GM12878 (cell line): Measurements from ENCODE around the gene LRCH3. TPM values are rescaled to one million over a fixed set of nuclear protein-coding genes. Genes with fewer than 3 reads are reported as not detected.

Experiments used
- ATAC-seq: fragments of 200-7000 bp; cut with Tn5 transposase; 3 replicates; pipeline ENCODE4 v1.9.1; 2020; ENCODE audit warnings: mild to moderate bottlenecking, moderate library complexity
- BruUV-seq: library from RNA; stranded (reverse); fragments of 400-500 nt; replicated peaks from 2 replicates; lab custom pipeline; 2021; lab: Mats Ljungman, UMichigan
- CTCF ChIA-PET: fragments of 300-600 bp; sonication (Branson Sonifier 250); formaldehyde crosslinking; extraction: SDS; loops from one replicate; lab custom pipeline; 2021; ENCODE audit warnings: inconsistent platforms; lab: Yijun Ruan, JAX
- POLR2A ChIA-PET: fragments of 350-600 bp; formaldehyde crosslinking; extraction: SDS; loops from one replicate; lab custom pipeline; 2021; ENCODE audit warnings: inconsistent platforms; lab: Charles Lee
- RAD21 ChIA-PET: fragments of 300-600 bp; sonication (Branson Sonifier 250); formaldehyde crosslinking; loops from one replicate; lab custom pipeline; 2023; ENCODE audit warnings: antibody characterized with exemption; ENCODE audit not compliant: unreplicated experiment; lab: Charles Lee
- SMC1A ChIA-PET: fragments of 300-600 bp; sonication (Branson Sonifier 250); formaldehyde crosslinking; loops from one replicate; lab custom pipeline; 2023; ENCODE audit not compliant: unreplicated experiment, uncharacterized antibody; lab: Charles Lee
- DNase-seq: peaks from one replicate; pipeline ENCODE4 v3.0.0-alpha.2; 2011; ENCODE audit warnings: low read depth, low spot score
- FAIRE-seq: peaks from 3 replicates; lab custom pipeline; 2011; peaks lifted over from hg19 to GRCh38; lab: Jason Lieb, UNC
- H2AFZ ChIP-seq: 2 replicates; pipeline ENCODE4 v1.6.0; 2011; ENCODE audit warnings: low read depth, low read length, control low read depth; ENCODE audit not compliant: control insufficient read depth
- H3K27ac ChIP-seq: 2 replicates; pipeline ENCODE4 v1.5.1; 2011; ENCODE audit warnings: control low read depth; ENCODE audit not compliant: control insufficient read depth, insufficient read depth
- H3K27me3 ChIP-seq, 2 experiments: replicated peaks in 1 of 2; 2 replicates each; pipeline versions ENCODE4 v1.6.0 to v1.6.1; 2011; ENCODE audit warnings: low read length in 1 of 2; ENCODE audit not compliant: control insufficient read depth in 2 of 2, insufficient read depth in 2 of 2
- H3K36me3 ChIP-seq, 2 experiments: 2 replicates each; pipeline ENCODE4 v1.5.1; 2011; ENCODE audit warnings: low read length in 1 of 2; ENCODE audit not compliant: control insufficient read depth in 2 of 2, insufficient read depth in 2 of 2
- H3K4me1 ChIP-seq: 2 replicates; pipeline ENCODE4 v1.6.1; 2011; ENCODE audit warnings: mild to moderate bottlenecking, low read length, moderate library complexity, mixed read lengths; ENCODE audit not compliant: control insufficient read depth, insufficient read depth
- H3K4me2 ChIP-seq: 2 replicates; pipeline ENCODE4 v1.6.0; 2011; ENCODE audit warnings: control low read depth; ENCODE audit not compliant: control insufficient read depth, insufficient read depth
- H3K4me3 ChIP-seq: fragments of 200-600 bp; sonication (generic); 2 replicates; pipeline ENCODE4 v1.5.1; 2016
- H3K79me2 ChIP-seq: 2 replicates; pipeline ENCODE4 v1.6.0; 2011; ENCODE audit warnings: low read length; ENCODE audit not compliant: control insufficient read depth, insufficient read depth
- H3K9ac ChIP-seq: 2 replicates; pipeline ENCODE4 v1.8.0; 2011; ENCODE audit warnings: low read length, control low read depth, mixed read lengths; ENCODE audit not compliant: control insufficient read depth, insufficient read depth
- H3K9me3 ChIP-seq: replicated peaks from 3 replicates; pipeline ENCODE4 v1.5.1; 2011; ENCODE audit warnings: mild to moderate bottlenecking, low read length; ENCODE audit not compliant: control insufficient read depth, insufficient read depth
- H4K20me1 ChIP-seq: 2 replicates; pipeline ENCODE4 v1.6.0; 2011; ENCODE audit not compliant: control insufficient read depth, insufficient read depth
- BCLAF1 ChIP-seq: fragments of 450-650 bp; IDR thresholded peaks from 2 replicates; pipeline ENCODE4 v1.6.1; 2017; ENCODE audit warnings: antibody characterized with exemption, mild to moderate bottlenecking, moderate library complexity
- EP300 ChIP-seq, 2 experiments: fragments of 150-350 bp in 1 of 2; IDR thresholded peaks; 2 replicates each; pipeline ENCODE4 v1.6.1; 2011 to 2012; ENCODE audit warnings: low read depth in 2 of 2, low read length in 2 of 2, borderline replicate concordance in 1 of 2, improper control_type of control experiment in 1 of 2, inconsistent platforms in 1 of 2; ENCODE audit not compliant: control insufficient read depth in 1 of 2
- HDGF ChIP-seq: fragments of 450-650 bp; IDR thresholded peaks from 2 replicates; pipeline ENCODE4 v1.6.1; 2016; ENCODE audit warnings: antibody characterized with exemption
- SMAD5 ChIP-seq: IDR thresholded peaks from 2 replicates; pipeline ENCODE4 v1.6.1; 2016; ENCODE audit warnings: antibody characterized with exemption, low read depth
- SMARCA5 ChIP-seq: fragments of 450-650 bp; IDR thresholded peaks from 2 replicates; pipeline ENCODE4 v1.6.1; 2017; ENCODE audit warnings: mild to moderate bottlenecking
- SREBF2 ChIP-seq: IDR thresholded peaks from 2 replicates; pipeline ENCODE4 v1.6.1; 2012; ENCODE audit warnings: mild to moderate bottlenecking, low read length
- TBL1XR1 ChIP-seq: IDR thresholded peaks from 2 replicates; pipeline ENCODE4 v1.6.1; 2012; ENCODE audit warnings: low read depth, low read length, improper control_type of control experiment
- WGBS: methylation state at CpG from one replicate; pipeline ENCODE4 v1.1.6; 2016; ENCODE audit warnings: low lambda C conversion rate; ENCODE audit not compliant: insufficient replicate concordance, insufficient coverage; ENCODE audit errors: missing lambda C conversion rate; 5-methylcytosine and 5-hydroxymethylcytosine counted together
- in situ Hi-C: fragments of 300-500 bp; cut with MboI; formaldehyde crosslinking; loops from 9 replicates; pipeline ENCODE4 v1.14.3; 2018; ENCODE audit warnings: mixed read lengths
- intact Hi-C: fragments of 100-400 bp; cut with micrococcal nuclease; formaldehyde crosslinking; loops from one replicate; pipeline ENCODE4 v1.14.2; 2022; ENCODE audit not compliant: unreplicated experiment
- polyA plus RNA-seq, 11 experiments: library from polyadenylated mRNA; depleted of rRNA in 4 of 11; unstranded in 6 of 11; stranded (reverse) in 5 of 11; fragments of >200 nt; fragmentation: Nextera tagmentation in 4 of 11; fragmentation: Illumina TruSeq in 1 of 11; extraction: Ambion mirVana in 4 of 11; extraction: Trizol in 1 of 11; gene quantifications; 1 replicate in 1 of 11; 2 replicates in 10 of 11; pipeline versions ENCODE4 v1.2.1 to v1.2.3, GENCODE V29; 2011 to 2016; ENCODE audit warnings: inconsistent platforms in 2 of 11, missing spikeins in 2 of 11, low read depth in 1 of 11
- total RNA-seq, 4 experiments: library from RNA; depleted of rRNA in 3 of 4; stranded (reverse); fragments of >200 nt in 3 of 4; fragmentation: Illumina TruSeq in 1 of 4; extraction: Trizol in 1 of 4; gene quantifications; 2 replicates each; pipeline versions ENCODE4 v1.2.1 to v1.2.3, GENCODE V29; 2013 to 2021

Gene LRCH3
- total and polyA plus RNA-seq, 10 of the 15 experiments (the other 5 are each of a cell fraction or from before 2014, with no cell fraction given): 3.9 to 136 (median 40.6) TPM

- CTCF ChIA-PET: interaction anchor here (0.6 kb wide), 1 partner anchor 9 kb away, joined by 3 read pairs; no protein-coding TSS in a partner anchor
- no peaks in the 10 kb centered on the region for H3K9me3 ChIP-seq
- BruUV-seq: no TSS peak
- no peak overlapping the region for H3K4me3 ChIP-seq
- FAIRE-seq: no peak
- no peak overlapping the region for H3K4me2 ChIP-seq
- H4K20me1 ChIP-seq: no peaks in the 10 kb centered on the region
- TF ChIP-seq SMAD5: no peak
- TF ChIP-seq EP300 (IDR thresholded peaks at IDR 0.05; ENCODE audit: borderline replicate concordance in 1 of 2, control insufficient read depth in 1 of 2, low read depth in 2 of 2, low read length in 2 of 2): no peak
- no peak for TF ChIP-seq TBL1XR1
- TF ChIP-seq SMARCA5: no peak
- TF ChIP-seq BCLAF1: no peak
- no peak for TF ChIP-seq HDGF
- TF ChIP-seq SREBF2: no peak
- H2AFZ ChIP-seq: no peak overlapping the region
- POLR2A ChIA-PET: no interaction called here
- no peak overlapping the region for H3K27ac ChIP-seq
- SMC1A ChIA-PET: interaction anchor here (1.1 kb wide), 1 partner anchor 25 kb away, joined by 5 read pairs; no protein-coding TSS in a partner anchor
- DNase-seq: no peak
- intact Hi-C loops (no loop called here), in situ Hi-C loops (no loop called here)
- WGBS: 96% methylated on average over 4 of the region's 4 CpGs
- no peak overlapping the region for H3K9ac ChIP-seq
- no peaks in the 10 kb centered on the region for H3K4me1 ChIP-seq
- H3K27me3 ChIP-seq: no peaks in the 10 kb centered on the region
- ATAC-seq: no peak
- H3K79me2 ChIP-seq: peaks cover 58% of the 10 kb centered on the region
- RAD21 ChIA-PET: no interaction called here
- H3K36me3 ChIP-seq: peaks cover 0 to 12% of the 10 kb centered on the region in 2 experiments
These were observed 32.5 kb upstream of the LRCH3 start for GRCh38 chr3:197758512-197758911.
